ENCODE data around the gene MOB2.

DNA sequence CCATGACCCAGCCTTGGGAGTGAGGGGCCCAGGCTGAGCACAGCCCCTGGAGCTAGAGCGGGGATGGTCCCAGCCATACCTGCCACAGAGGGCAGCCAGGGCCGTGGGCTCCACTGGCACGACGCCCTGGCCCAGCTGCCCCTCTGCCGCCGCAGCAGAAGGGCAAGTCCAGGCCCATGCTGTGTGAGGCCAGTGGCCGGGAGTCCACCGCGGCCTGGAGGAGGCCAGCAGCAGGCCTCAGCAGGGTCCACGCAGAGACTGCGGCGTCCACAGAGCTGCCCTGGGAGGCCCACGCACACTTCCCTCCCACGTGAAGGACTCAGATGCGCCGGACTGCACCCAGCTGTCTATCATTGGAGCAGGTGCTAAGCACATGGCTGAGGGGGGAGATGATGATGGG lies 23.5 kb downstream of the MOB2 start:
- TF ChIP-seq, protein P1, sequence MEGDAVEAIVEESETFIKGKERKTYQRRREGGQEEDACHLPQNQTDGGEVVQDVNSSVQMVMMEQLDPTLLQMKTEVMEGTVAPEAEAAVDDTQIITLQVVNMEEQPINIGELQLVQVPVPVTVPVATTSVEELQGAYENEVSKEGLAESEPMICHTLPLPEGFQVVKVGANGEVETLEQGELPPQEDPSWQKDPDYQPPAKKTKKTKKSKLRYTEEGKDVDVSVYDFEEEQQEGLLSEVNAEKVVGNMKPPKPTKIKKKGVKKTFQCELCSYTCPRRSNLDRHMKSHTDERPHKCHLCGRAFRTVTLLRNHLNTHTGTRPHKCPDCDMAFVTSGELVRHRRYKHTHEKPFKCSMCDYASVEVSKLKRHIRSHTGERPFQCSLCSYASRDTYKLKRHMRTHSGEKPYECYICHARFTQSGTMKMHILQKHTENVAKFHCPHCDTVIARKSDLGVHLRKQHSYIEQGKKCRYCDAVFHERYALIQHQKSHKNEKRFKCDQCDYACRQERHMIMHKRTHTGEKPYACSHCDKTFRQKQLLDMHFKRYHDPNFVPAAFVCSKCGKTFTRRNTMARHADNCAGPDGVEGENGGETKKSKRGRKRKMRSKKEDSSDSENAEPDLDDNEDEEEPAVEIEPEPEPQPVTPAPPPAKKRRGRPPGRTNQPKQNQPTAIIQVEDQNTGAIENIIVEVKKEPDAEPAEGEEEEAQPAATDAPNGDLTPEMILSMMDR (conservative IDR thresholded peaks at IDR 0.05 in 1 of 2, IDR thresholded peaks at IDR 0.05 in 1 of 2; ENCODE audit: low read depth in 1 of 2, low read length in 2 of 2), result no peak
- no peak for TF ChIP-seq EZH2 (IDR thresholded peaks at IDR 0.05; ENCODE audit: low read length, missing control alignments)
